GM10248 (cell line): ENCODE data around the gene TNNT2.

ENCODE experiments used
- CTCF ChIA-PET: fragments of 300-600 bp; sonication (Branson Sonifier 250); formaldehyde crosslinking; extraction: SDS; loops from one replicate; lab custom pipeline; 2021; ENCODE audit warnings: antibody characterized with exemption; lab: Yijun Ruan, JAX
- POLR2A ChIA-PET: fragments of 350-650 bp; sonication (Branson Sonifier 250); formaldehyde crosslinking; extraction: SDS; loops from one replicate; lab custom pipeline; 2020; ENCODE audit warnings: antibody characterized with exemption; lab: Yijun Ruan, JAX
- DNase-seq: peaks from one replicate; pipeline ENCODE4 v3.0.0; 2012; ENCODE audit errors: extremely low spot score
- CTCF ChIP-seq: IDR thresholded peaks from 2 replicates; pipeline ENCODE4 v1.5.1; 2012; ENCODE audit warnings: mild to moderate bottlenecking, low read depth; ENCODE audit errors: extremely low read depth, missing control alignments, control extremely low read depth

The TNNT2 gene

GRCh38 chr1:201328576-201328975, 48.9 kb downstream of the TNNT2 start:
- TF ChIP-seq CTCF: no peak
- ChIA-PET CTCF (interaction anchor here (0.8 to 5.1 kb wide), 2 partner anchors 18 to 33 kb away, joined by 3 to 14 read pairs; no protein-coding TSS in a partner anchor), POLR2A (no interaction called here)
- no peak for DNase-seq

- TF ChIP-seq CTCF: no peak
- CTCF ChIA-PET: interaction anchor here (0.9 to 5.1 kb wide), 4 partner anchors 20 to 35 kb away, joined by 3 to 14 read pairs (median 6); no protein-coding TSS in a partner anchor
- DNase-seq: no peak
- POLR2A ChIA-PET: no interaction called here
These were observed 49.7 kb downstream of the TNNT2 start for GRCh38 chr1:201327687-201328240.

- ChIA-PET CTCF (interaction anchor here (0.9 to 5.1 kb wide), 4 partner anchors 21 to 36 kb away, joined by 3 to 14 read pairs (median 6); no protein-coding TSS in a partner anchor), POLR2A (no interaction called here)
- DNase-seq: no peak
- no peak for TF ChIP-seq CTCF
These were observed 50.8 kb downstream of the TNNT2 start for GRCh38 chr1:201326710-201327109.

GRCh38 chr1:201325678-201326060, 51.8 kb downstream of the TNNT2 start:
- POLR2A ChIA-PET: no interaction called here
- CTCF ChIA-PET: no interaction called here
- DNase-seq: no peak
- no peak for TF ChIP-seq CTCF

GRCh38 chr1:201324821-201325677, 52.4 kb downstream of the TNNT2 start:
- no peak for DNase-seq
- ChIA-PET POLR2A (no interaction called here), CTCF (no interaction called here)
- TF ChIP-seq CTCF: no peak

- TF ChIP-seq CTCF: no peak
- CTCF ChIA-PET: interaction anchor here (1.1 kb wide), 1 partner anchor 23 kb away, joined by 3 read pairs; no protein-coding TSS in a partner anchor
- POLR2A ChIA-PET: no interaction called here
- DNase-seq: no peak
These were observed 53.2 kb downstream of the TNNT2 start for GRCh38 chr1:201324306-201324705.
